Astrocyte (in vitro differentiated cells and primary cell): ENCODE results near the gene FMN1. TPM values are rescaled to one million over a fixed set of nuclear protein-coding genes. Genes with fewer than 3 reads are reported as not detected.

Experiments
- DNase-seq: peaks from one replicate; pipeline ENCODE4 v3.0.0-alpha.2; 2010; ENCODE audit warnings: low read depth
- FAIRE-seq: peaks from 2 replicates; lab custom pipeline; 2011; peaks lifted over from hg19 to GRCh38; lab: Jason Lieb, UNC
- H2AFZ ChIP-seq: 2 replicates; pipeline ENCODE4 v1.6.0; 2012; ENCODE audit warnings: low read depth, low read length, inconsistent platforms
- H3K27ac ChIP-seq: 2 replicates; pipeline ENCODE4 v1.5.1; 2011; ENCODE audit warnings: low read depth, low read length, inconsistent platforms
- H3K27me3 ChIP-seq: 2 replicates; pipeline ENCODE4 v1.6.0; 2011; ENCODE audit warnings: low read length, inconsistent platforms; ENCODE audit not compliant: insufficient read depth
- H3K36me3 ChIP-seq: 2 replicates; pipeline ENCODE4 v1.5.1; 2011; ENCODE audit warnings: low read length, inconsistent platforms; ENCODE audit not compliant: insufficient read depth
- H3K4me1 ChIP-seq: 2 replicates; pipeline ENCODE4 v1.5.1; 2011; ENCODE audit warnings: low read length, inconsistent platforms; ENCODE audit not compliant: insufficient read depth
- H3K4me2 ChIP-seq: 2 replicates; pipeline ENCODE4 v1.6.0; 2012; ENCODE audit warnings: low read length, inconsistent platforms
- H3K4me3 ChIP-seq: 2 replicates; pipeline ENCODE4 v1.5.1; 2011; ENCODE audit warnings: low read depth, mild to moderate bottlenecking, low read length, inconsistent platforms; ENCODE audit not compliant: insufficient read depth
- H3K79me2 ChIP-seq: 2 replicates; pipeline ENCODE4 v1.6.0; 2012; ENCODE audit warnings: mild to moderate bottlenecking, low read length, inconsistent platforms; ENCODE audit not compliant: insufficient read depth
- H3K9ac ChIP-seq: 2 replicates; pipeline ENCODE4 v1.6.0; 2012; ENCODE audit warnings: mild to moderate bottlenecking, low read length, inconsistent platforms
- H3K9me3 ChIP-seq: 2 replicates; pipeline ENCODE4 v1.5.1; 2012; ENCODE audit warnings: low read depth, mild to moderate bottlenecking, low read length, inconsistent platforms; ENCODE audit not compliant: insufficient read depth
- H4K20me1 ChIP-seq: 2 replicates; pipeline ENCODE4 v1.6.0; 2012; ENCODE audit warnings: low read length, inconsistent platforms; ENCODE audit not compliant: insufficient read depth
- H3K27ac Mint-ChIP-seq: one replicate; pipeline ENCODE4 v1.8.0; 2021; ENCODE audit warnings: mild to moderate bottlenecking, mixed read lengths; ENCODE audit not compliant: unreplicated experiment
- H3K27me3 Mint-ChIP-seq: one replicate; pipeline ENCODE4 v1.8.0; 2021; ENCODE audit warnings: low read depth, mixed read lengths; ENCODE audit not compliant: unreplicated experiment
- H3K36me3 Mint-ChIP-seq: one replicate; pipeline ENCODE4 v1.8.0; 2021; ENCODE audit warnings: low read depth, mixed read lengths; ENCODE audit not compliant: unreplicated experiment
- H3K4me1 Mint-ChIP-seq: one replicate; pipeline ENCODE4 v1.8.0; 2021; ENCODE audit warnings: low read depth, mixed read lengths; ENCODE audit not compliant: unreplicated experiment
- H3K4me3 Mint-ChIP-seq: one replicate; pipeline ENCODE4 v1.8.0; 2021; ENCODE audit warnings: mild to moderate bottlenecking, moderate library complexity, mixed read lengths; ENCODE audit not compliant: unreplicated experiment
- H3K9me3 Mint-ChIP-seq: one replicate; pipeline ENCODE4 v1.8.0; 2021; ENCODE audit warnings: mild to moderate bottlenecking, mixed read lengths; ENCODE audit not compliant: unreplicated experiment
- EZH2 ChIP-seq: IDR thresholded peaks from 2 replicates; pipeline ENCODE4 v1.6.1; 2012; ENCODE audit warnings: mild to moderate bottlenecking, low read length, inconsistent platforms; ENCODE audit not compliant: insufficient read depth
- total RNA-seq: library from RNA; stranded (reverse); gene quantifications from 2 replicates; pipeline ENCODE4 v1.2.1, GENCODE V29; 2021
- TF ChIP-seq, protein P1 (sequence below): IDR thresholded peaks from 2 replicates; pipeline ENCODE4 v1.5.1; 2011; ENCODE audit warnings: low read depth, mild to moderate bottlenecking, inconsistent platforms, low read length, moderate library complexity; ENCODE audit not compliant: insufficient read depth

The FMN1 gene
- total RNA-seq, 1 donor from 2014 or later: 5.3 TPM

DNA sequence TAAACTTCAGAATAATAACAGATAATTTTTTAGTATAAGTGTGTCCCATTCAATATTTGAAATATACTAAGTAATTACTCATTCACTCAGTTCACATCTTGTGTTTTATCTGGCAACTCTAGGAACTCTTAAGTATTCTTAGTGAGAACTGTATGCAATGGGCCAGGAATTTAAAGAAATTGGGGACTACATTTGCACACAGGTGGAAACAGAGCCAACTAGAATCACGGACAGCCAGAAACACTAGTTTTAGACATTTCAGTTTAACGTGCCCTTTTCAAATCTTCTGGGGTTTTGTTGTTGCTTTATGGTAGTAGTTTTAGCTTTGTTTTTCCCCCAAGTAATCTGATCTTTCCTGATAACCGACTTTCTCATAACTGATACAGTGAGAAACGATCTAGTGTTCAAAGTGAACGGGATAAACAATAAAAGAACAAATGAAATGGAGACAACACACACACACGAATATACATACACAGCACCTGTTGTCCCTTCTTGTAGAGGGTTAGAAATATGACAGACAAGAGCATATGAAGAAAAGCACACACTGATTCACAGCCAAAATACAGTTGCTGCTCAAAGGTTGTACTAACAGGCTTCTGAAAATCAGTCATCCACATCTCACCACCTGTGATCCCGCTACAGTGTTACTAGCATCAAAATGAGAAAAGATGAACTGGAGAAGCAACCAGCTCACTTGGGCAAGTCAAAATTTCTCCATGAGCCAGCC lies 167.0 kb downstream of the FMN1 start:
- H3K9me3 ChIP-seq: no peaks in the 10 kb centered on the region
- no peak overlapping the region for H3K4me2 ChIP-seq
- Mint-ChIP-seq H3K9me3 (peaks cover 5% of the 10 kb centered on the region), H3K36me3 (no peaks in the 10 kb centered on the region), H3K4me1 (peaks cover 31% of the 10 kb centered on the region), H3K4me3 (no peak overlapping the region), H3K27ac (no peak overlapping the region), H3K27me3 (no peaks in the 10 kb centered on the region)
- no peaks in the 10 kb centered on the region for H4K20me1 ChIP-seq
- H3K79me2 ChIP-seq: no peaks in the 10 kb centered on the region
- no peak overlapping the region for H3K9ac ChIP-seq
- H3K4me1 ChIP-seq: peaks cover 11% of the 10 kb centered on the region
- no peaks in the 10 kb centered on the region for H3K27me3 ChIP-seq
- no peak for TF ChIP-seq EZH2
- TF ChIP-seq, protein P1, sequence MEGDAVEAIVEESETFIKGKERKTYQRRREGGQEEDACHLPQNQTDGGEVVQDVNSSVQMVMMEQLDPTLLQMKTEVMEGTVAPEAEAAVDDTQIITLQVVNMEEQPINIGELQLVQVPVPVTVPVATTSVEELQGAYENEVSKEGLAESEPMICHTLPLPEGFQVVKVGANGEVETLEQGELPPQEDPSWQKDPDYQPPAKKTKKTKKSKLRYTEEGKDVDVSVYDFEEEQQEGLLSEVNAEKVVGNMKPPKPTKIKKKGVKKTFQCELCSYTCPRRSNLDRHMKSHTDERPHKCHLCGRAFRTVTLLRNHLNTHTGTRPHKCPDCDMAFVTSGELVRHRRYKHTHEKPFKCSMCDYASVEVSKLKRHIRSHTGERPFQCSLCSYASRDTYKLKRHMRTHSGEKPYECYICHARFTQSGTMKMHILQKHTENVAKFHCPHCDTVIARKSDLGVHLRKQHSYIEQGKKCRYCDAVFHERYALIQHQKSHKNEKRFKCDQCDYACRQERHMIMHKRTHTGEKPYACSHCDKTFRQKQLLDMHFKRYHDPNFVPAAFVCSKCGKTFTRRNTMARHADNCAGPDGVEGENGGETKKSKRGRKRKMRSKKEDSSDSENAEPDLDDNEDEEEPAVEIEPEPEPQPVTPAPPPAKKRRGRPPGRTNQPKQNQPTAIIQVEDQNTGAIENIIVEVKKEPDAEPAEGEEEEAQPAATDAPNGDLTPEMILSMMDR: no peak
- DNase-seq (no peak), FAIRE-seq (no peak)
- no peak overlapping the region for H3K4me3 ChIP-seq
- H3K27ac ChIP-seq: no peak overlapping the region
- no peak overlapping the region for H2AFZ ChIP-seq
- H3K36me3 ChIP-seq: no peaks in the 10 kb centered on the region

DNA sequence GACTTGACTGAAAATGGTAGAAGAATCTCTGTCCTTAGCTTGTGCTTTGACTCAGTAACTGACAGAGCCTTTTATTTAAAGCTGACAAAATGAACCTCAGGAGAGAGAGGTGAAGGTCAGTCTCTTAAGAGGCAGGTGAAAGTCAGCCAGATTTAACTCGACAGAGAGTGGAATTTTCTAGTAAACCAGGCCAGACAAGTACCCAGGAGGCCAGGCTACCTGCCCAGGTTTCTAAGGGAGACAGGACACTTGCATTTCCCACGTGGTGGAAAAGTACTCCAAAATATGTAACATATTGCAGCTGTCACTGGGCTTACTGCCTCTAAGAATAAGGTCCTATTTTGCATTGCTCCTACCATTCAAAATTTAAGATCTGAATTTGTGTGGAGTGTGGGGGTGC lies 167.9 kb downstream of the FMN1 start:
- no peaks in the 10 kb centered on the region for H4K20me1 ChIP-seq

More for the DNA sequence above, 167.9 kb downstream of the FMN1 start:
- Mint-ChIP-seq H3K9me3 (peaks cover 5% of the 10 kb centered on the region), H3K4me1 (peaks cover 35% of the 10 kb centered on the region), H3K27ac (no peak overlapping the region), H3K36me3 (no peaks in the 10 kb centered on the region), H3K4me3 (no peak overlapping the region), H3K27me3 (no peaks in the 10 kb centered on the region)
- Histone ChIP-seq H3K36me3 (no peaks in the 10 kb centered on the region), H3K4me1 (peaks cover 13% of the 10 kb centered on the region), H3K9me3 (no peaks in the 10 kb centered on the region), H3K27me3 (no peaks in the 10 kb centered on the region), H3K4me2 (no peak overlapping the region), H3K4me3 (no peak overlapping the region), H3K9ac (no peak overlapping the region), H3K27ac (no peak overlapping the region), H3K79me2 (no peaks in the 10 kb centered on the region), H2AFZ (no peak overlapping the region)
- DNase-seq (no peak), FAIRE-seq (no peak)
- TF ChIP-seq, protein P1: no peak
